OCI-LY1 (cell line): ENCODE results near the gene TMEM107.

Experiments used
- H2AFZ ChIP-seq: fragments of 200-600 bp; sonication (generic), shearing (Covaris generic); 2 replicates; pipeline ENCODE4 v1.6.0; 2014; ENCODE audit warnings: antibody characterized with exemption, mild to moderate bottlenecking, low read length
- H3F3A ChIP-seq: fragments of 200-600 bp; sonication (generic), shearing (Covaris generic); 2 replicates; pipeline ENCODE4 v1.6.0; 2014; ENCODE audit warnings: mild to moderate bottlenecking, antibody characterized with exemption, low read length, moderate library complexity; ENCODE audit not compliant: insufficient read depth
- H3K27ac ChIP-seq: fragments of 200-600 bp; sonication (generic); 2 replicates; pipeline ENCODE4 v1.5.1; 2014; ENCODE audit warnings: low read length, mixed run types, mild to moderate bottlenecking, low read depth; ENCODE audit not compliant: poor library complexity, severe bottlenecking
- H3K27me3 ChIP-seq: fragments of 200-600 bp; sonication (generic); 2 replicates; pipeline ENCODE4 v1.6.0; 2014; ENCODE audit warnings: antibody characterized with exemption, mild to moderate bottlenecking, low read length, moderate library complexity; ENCODE audit not compliant: insufficient read depth
- H3K36me3 ChIP-seq: fragments of 200-600 bp; sonication (generic); 2 replicates; pipeline ENCODE4 v1.6.1; 2014; ENCODE audit warnings: mild to moderate bottlenecking, antibody characterized with exemption, low read length, moderate library complexity, mixed read lengths; ENCODE audit not compliant: insufficient read depth
- H3K4me1 ChIP-seq: fragments of 200-600 bp; sonication (generic); 2 replicates; pipeline ENCODE4 v1.5.1; 2014; ENCODE audit warnings: mild to moderate bottlenecking, low read length, moderate library complexity; ENCODE audit not compliant: insufficient read depth, severe bottlenecking
- H3K4me2 ChIP-seq: fragments of 200-600 bp; sonication (generic), shearing (Covaris generic); 2 replicates; pipeline ENCODE4 v1.6.1; 2014; ENCODE audit warnings: low read length
- H3K4me3 ChIP-seq: fragments of 200-600 bp; sonication (generic); 2 replicates; pipeline ENCODE4 v1.5.1; 2014; ENCODE audit warnings: low read length, low read depth, mild to moderate bottlenecking, mixed read lengths; ENCODE audit not compliant: poor library complexity, severe bottlenecking
- H3K79me2 ChIP-seq: fragments of 200-600 bp; shearing (Covaris generic); 2 replicates; pipeline ENCODE4 v1.6.1; 2016; ENCODE audit warnings: mixed run types, low read length, mixed read lengths; ENCODE audit not compliant: insufficient read depth
- H3K9ac ChIP-seq: fragments of 200-600 bp; sonication (generic), shearing (Covaris generic); 2 replicates; pipeline ENCODE4 v1.6.1; 2014; ENCODE audit warnings: mild to moderate bottlenecking, low read length, mixed read lengths
- H3K9me2 ChIP-seq: fragments of 200-600 bp; sonication (generic), shearing (Covaris generic); 2 replicates; pipeline ENCODE4 v1.6.1; 2014; ENCODE audit warnings: low read depth, mild to moderate bottlenecking, low read length, mixed read lengths
- H3K9me3 ChIP-seq: fragments of 200-600 bp; shearing (Covaris generic); 2 replicates; pipeline ENCODE4 v1.6.1; 2014; ENCODE audit warnings: low read length, mixed read lengths
- H4K20me1 ChIP-seq: fragments of 200-600 bp; sonication (generic), shearing (Covaris generic); 2 replicates; pipeline ENCODE4 v1.6.0; 2016; ENCODE audit warnings: mild to moderate bottlenecking, low read length; ENCODE audit not compliant: insufficient read depth
- CTCF ChIP-seq: fragments of 200-600 bp; sonication (generic), shearing (Covaris generic); IDR thresholded peaks from 2 replicates; pipeline ENCODE4 v1.5.1; 2017; ENCODE audit warnings: mild to moderate bottlenecking, antibody characterized with exemption, low read length, moderate library complexity, mixed read lengths
- EZH2 ChIP-seq: fragments of 200-600 bp; sonication (generic), shearing (Covaris generic); IDR thresholded peaks from 2 replicates; pipeline ENCODE4 v1.8.0; 2017; ENCODE audit warnings: borderline replicate concordance, mixed run types, mild to moderate bottlenecking, antibody characterized with exemption, low read length, moderate library complexity, mixed read lengths

TMEM107 gene

GRCh38 chr17:8143581-8144400 lies 32.4 kb downstream of the TMEM107 start:
- Histone ChIP-seq H3K36me3 (peaks cover 50% of the 10 kb centered on the region), H2AFZ (no peak overlapping the region), H3F3A (no peaks in the 10 kb centered on the region), H3K9ac (no peak overlapping the region), H3K27me3 (no peaks in the 10 kb centered on the region), H3K9me3 (no peaks in the 10 kb centered on the region), H3K79me2 (no peaks in the 10 kb centered on the region), H3K4me2 (no peak overlapping the region), H3K9me2 (no peaks in the 10 kb centered on the region), H3K4me1 (no peaks in the 10 kb centered on the region), H4K20me1 (no peaks in the 10 kb centered on the region), H3K27ac (no peak overlapping the region), H3K4me3 (no peak overlapping the region)
- no peak for TF ChIP-seq CTCF
- no peak for TF ChIP-seq EZH2

- no peaks in the 10 kb centered on the region for H3F3A ChIP-seq
- H3K79me2 ChIP-seq = no peaks in the 10 kb centered on the region
- no peak overlapping the region for H2AFZ ChIP-seq
- H3K4me2 ChIP-seq = no peak overlapping the region
- H3K4me1 ChIP-seq = peaks cover 4% of the 10 kb centered on the region
- H3K9me2 ChIP-seq = no peaks in the 10 kb centered on the region
- peaks cover 44% of the 10 kb centered on the region for H3K36me3 ChIP-seq
- no peak overlapping the region for H3K4me3 ChIP-seq
- TF ChIP-seq EZH2 (no peak), CTCF (no peak)
- H3K9ac ChIP-seq = no peak overlapping the region
- no peaks in the 10 kb centered on the region for H3K27me3 ChIP-seq
- H3K9me3 ChIP-seq = no peaks in the 10 kb centered on the region
- no peaks in the 10 kb centered on the region for H4K20me1 ChIP-seq
- no peak overlapping the region for H3K27ac ChIP-seq
Measured at GRCh38 chr17:8142887-8143580, 33.1 kb downstream of the TMEM107 start.

DNA sequence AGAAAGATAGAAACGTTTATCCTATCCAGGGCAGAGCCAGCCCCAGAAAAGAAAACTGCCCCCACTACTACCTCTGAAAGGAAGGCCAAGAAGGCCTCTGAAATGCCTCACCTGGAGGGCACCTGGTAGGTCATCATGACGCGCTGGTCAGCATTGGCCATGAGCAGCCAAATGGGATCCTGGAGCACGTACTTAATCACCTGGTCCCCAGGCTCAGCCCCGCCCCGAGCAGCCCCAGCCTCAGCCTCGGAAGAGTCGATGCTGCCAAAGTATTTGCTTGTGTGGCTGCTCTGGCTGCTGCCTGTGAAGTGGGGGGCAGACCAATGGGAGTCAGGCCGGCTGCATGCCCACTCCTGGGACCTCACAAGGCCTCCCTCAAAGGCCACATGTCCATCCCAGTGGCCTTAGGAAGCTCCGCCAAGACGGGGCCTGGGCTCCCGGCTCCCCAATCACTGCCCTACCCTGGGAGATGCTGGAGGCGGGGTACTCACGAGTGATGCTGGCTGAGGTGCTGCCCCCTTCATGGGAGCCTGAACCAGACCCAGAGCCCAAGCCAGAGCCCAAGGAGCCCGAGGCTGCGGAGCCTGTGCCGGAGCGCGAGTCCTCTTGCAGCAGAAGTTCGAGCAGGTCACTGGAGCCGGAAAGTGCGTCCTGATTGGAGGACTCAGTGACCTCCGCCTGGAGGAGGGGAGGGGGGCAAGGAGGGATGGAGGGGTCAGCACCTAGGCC lies 33.9 kb downstream of the TMEM107 start:
- no peak overlapping the region for H3K9ac ChIP-seq
- no peaks in the 10 kb centered on the region for H3K9me2 ChIP-seq
- peaks cover 6% of the 10 kb centered on the region for H3K4me1 ChIP-seq
- TF ChIP-seq EZH2 (no peak), CTCF (no peak)
- H3K36me3 ChIP-seq = peaks cover 37% of the 10 kb centered on the region
- no peak overlapping the region for H2AFZ ChIP-seq
- H3K79me2 ChIP-seq = no peaks in the 10 kb centered on the region
- H4K20me1 ChIP-seq = no peaks in the 10 kb centered on the region
- H3K27ac ChIP-seq = no peak overlapping the region
- no peak overlapping the region for H3K4me2 ChIP-seq
- H3K4me3 ChIP-seq = no peak overlapping the region
- no peaks in the 10 kb centered on the region for H3F3A ChIP-seq
- H3K9me3 ChIP-seq = no peaks in the 10 kb centered on the region
- no peaks in the 10 kb centered on the region for H3K27me3 ChIP-seq
